Naive thymus-derived CD4-positive, alpha-beta T cell (primary cell): ENCODE results near the gene PTPRN. TPM values are rescaled to one million over a fixed set of nuclear protein-coding genes. Genes with fewer than 3 reads are reported as not detected.

Source experiments
- ATAC-seq: fragments of 150-1000 bp; cut with Tn5 transposase; 2 replicates; pipeline ENCODE4 v1.10.0; 2021; ENCODE audit warnings: mild to moderate bottlenecking, moderate library complexity
- CTCF ChIA-PET: fragments of 350-600 bp; sonication (Branson Sonifier 250); formaldehyde crosslinking; loops from one replicate; lab custom pipeline; 2021; ENCODE audit warnings: antibody characterized with exemption; lab: Charles Lee
- POLR2A ChIA-PET: fragments of 350-600 bp; sonication (Branson Sonifier 250); formaldehyde crosslinking; loops from one replicate; lab custom pipeline; 2021; ENCODE audit warnings: antibody characterized with exemption, inconsistent platforms; lab: Charles Lee
- DNase-seq, 9 donors: peaks; one replicate each; pipeline versions ENCODE4 v3.0.0 to v3.0.0-alpha.2; 2020 to 2022; ENCODE audit warnings: mixed read lengths in 1 of 9
- H3K27ac ChIP-seq: one replicate; pipeline ENCODE4 v1.7.0; 2013; ENCODE audit warnings: mild to moderate bottlenecking, low read depth, low read length, moderate library complexity
- H3K27me3 ChIP-seq, 2 donors: one replicate each; pipeline ENCODE4 v1.7.0; 2013; ENCODE audit warnings: low read length in 2 of 2, mild to moderate bottlenecking in 2 of 2, moderate library complexity in 2 of 2; ENCODE audit not compliant: control insufficient read depth in 2 of 2, insufficient read depth in 2 of 2
- H3K36me3 ChIP-seq, 3 experiments: 1 replicate in 2 of 3; 2 replicates in 1 of 3; pipeline ENCODE4 v1.7.0; 2013; ENCODE audit warnings: low read length in 3 of 3, mild to moderate bottlenecking in 3 of 3, moderate library complexity in 1 of 3; ENCODE audit not compliant: insufficient read depth in 3 of 3, control insufficient read depth in 2 of 3
- H3K4me1 ChIP-seq, 2 donors: one replicate each; pipeline ENCODE4 v1.7.0; 2013; ENCODE audit warnings: low read length in 2 of 2, mild to moderate bottlenecking in 2 of 2, moderate library complexity in 1 of 2; ENCODE audit not compliant: control insufficient read depth in 2 of 2, insufficient read depth in 2 of 2
- H3K4me3 ChIP-seq: 2 replicates; pipeline ENCODE4 v1.7.0; 2013; ENCODE audit warnings: mild to moderate bottlenecking, low read length
- H3K9me3 ChIP-seq, 3 experiments: 1 replicate in 2 of 3; 2 replicates in 1 of 3; pipeline ENCODE4 v1.7.0; 2013; ENCODE audit warnings: low read length in 3 of 3; ENCODE audit not compliant: control insufficient read depth in 2 of 3
- H3K27ac Mint-ChIP-seq, 9 donors: one replicate each; pipeline ENCODE4 v1.8.0; 2020 to 2022; ENCODE audit warnings: mixed read lengths in 9 of 9, mild to moderate bottlenecking in 8 of 9, moderate library complexity in 5 of 9, inconsistent platforms in 2 of 9
- H3K27me3 Mint-ChIP-seq, 5 donors: one replicate each; pipeline ENCODE4 v1.8.0; 2021 to 2022; ENCODE audit warnings: mixed read lengths in 5 of 5, mild to moderate bottlenecking in 1 of 5
- H3K36me3 Mint-ChIP-seq, 5 donors: one replicate each; pipeline ENCODE4 v1.8.0; 2020 to 2022; ENCODE audit warnings: mixed read lengths in 5 of 5, mild to moderate bottlenecking in 3 of 5, inconsistent platforms in 1 of 5
- H3K4me1 Mint-ChIP-seq, 7 donors: one replicate each; pipeline ENCODE4 v1.8.0; 2020 to 2022; ENCODE audit warnings: mixed read lengths in 7 of 7, mild to moderate bottlenecking in 3 of 7, inconsistent platforms in 1 of 7
- H3K4me3 Mint-ChIP-seq, 10 donors: one replicate each; pipeline ENCODE4 v1.8.0; 2020 to 2022; ENCODE audit warnings: mild to moderate bottlenecking in 10 of 10, mixed read lengths in 10 of 10, moderate library complexity in 6 of 10, inconsistent platforms in 2 of 10
- H3K9me3 Mint-ChIP-seq, 11 donors: one replicate each; pipeline ENCODE4 v1.8.0; 2020 to 2022; ENCODE audit warnings: mixed read lengths in 11 of 11, mild to moderate bottlenecking in 4 of 11, inconsistent platforms in 1 of 11, moderate library complexity in 1 of 11
- intact Hi-C, 2 donors: fragments of 100-400 bp; cut with micrococcal nuclease; formaldehyde crosslinking; loops; one replicate each; pipeline ENCODE4 v1.15.1; 2023
- microRNA-seq: library from miRNA; unstranded; fragments of <30 nt; microRNA quantifications from one replicate; pipeline ENCODE4 v1.2.0, GENCODE V29; 2022; ENCODE audit warnings: borderline microRNAs expressed
- polyA plus RNA-seq, 2 donors: library from polyadenylated mRNA; unstranded; fragments of 300-500 nt; fragmentation: Illumina TruSeq; gene quantifications; one replicate each; pipeline ENCODE4 v1.2.3, GENCODE V29; 2021
- total RNA-seq, 6 experiments: library from RNA in 5 of 6; stranded (reverse) in 5 of 6; gene quantifications; 1 replicate in 5 of 6; 2 replicates in 1 of 6; pipeline ENCODE4 v1.2.3 and lab custom pipeline; 2021 to 2026

Gene PTPRN
- total and polyA plus RNA-seq, 7 experiments from 2014 or later = 0.48 TPM; not detected in 6

GRCh38 chr2:219245148-219245898, 63.9 kb downstream of the PTPRN start, which contains the start of the genes GLB1L and STK16:
GLB1L (minus strand) TSS chr2:219245444; CDS start chr2:219243573, 1,871 bp downstream.
STK16 (plus strand) TSS chr2:219245479; CDS start chr2:219246000, 521 bp downstream.
- Histone ChIP-seq H3K4me3 (peak within 1 kb of the TSS; percentile 92), H3K4me1 (peaks cover 52 to 53% of the 10 kb centered on the region in 2 donors), H3K36me3 (peaks cover 6 to 16% (median 10%) of the 10 kb centered on the region in 3 experiments), H3K27me3 (no peaks in the 10 kb centered on the region), H3K27ac (peak within 1 kb of the TSS; percentile 89), H3K9me3 (no peaks in the 10 kb centered on the region)
- peaks cover 0 to 33% (median 23%) of the 10 kb centered on the region in 5 donors for H3K36me3 Mint-ChIP-seq
- POLR2A ChIA-PET = interaction anchor here (0.6 to 21.0 kb wide), 17 partner anchors 4 to 146 kb away, joined by 3 to 575 read pairs (median 8); partner anchors contain the start of genes ABCB6, ANKZF1, ATG9A and CNPPD1
- H3K27me3 Mint-ChIP-seq = peaks cover 0 to 2% (median 0%) of the 10 kb centered on the region in 5 donors
- ATAC-seq = peak; percentile 80
- H3K4me3 Mint-ChIP-seq = peak within 1 kb of the TSS; percentile 82 to 100 (median 93)
- H3K9me3 Mint-ChIP-seq = peaks cover 0 to 9% (median 0%) of the 10 kb centered on the region in 11 donors
- peak; percentile 76 to 95 (median 85) for DNase-seq
- peak within 1 kb of the TSS; percentile 88 to 99 (median 97) for H3K27ac Mint-ChIP-seq
- peaks cover 26 to 73% (median 59%) of the 10 kb centered on the region in 7 donors for H3K4me1 Mint-ChIP-seq
- intact Hi-C loops = loop anchor here (1.0 to 5.0 kb wide), 12 partner anchors 8 to 1028 kb away; partner anchors contain the start of genes ANKZF1 (in 2 of the 2), ATG9A (in 2 of the 2), STK11IP (in 2 of the 2) and TUBA4A (in 2 of the 2)
- CTCF ChIA-PET = interaction anchor here (0.9 to 2.4 kb wide), 8 partner anchors 8 to 50 kb away, joined by 3 to 15 read pairs (median 4); partner anchors contain the start of genes ANKZF1, ATG9A, TUBA4A and TUBA4B

GRCh38 chr2:219244789-219245147, 64.4 kb downstream of the PTPRN start:
- Mint-ChIP-seq H3K9me3 (peaks cover 0 to 9% (median 0%) of the 10 kb centered on the region in 11 donors), H3K4me1 (peaks cover 21 to 68% (median 54%) of the 10 kb centered on the region in 7 donors), H3K36me3 (peaks cover 0 to 31% (median 17%) of the 10 kb centered on the region in 5 donors), H3K27ac (peak overlapping the region; percentile 88 to 99 (median 97)), H3K27me3 (peaks cover 0 to 2% (median 0%) of the 10 kb centered on the region in 5 donors), H3K4me3 (peak overlapping the region; percentile 82 to 100 (median 93))
- POLR2A ChIA-PET = interaction anchor here (0.9 to 21.0 kb wide), 16 partner anchors 5 to 147 kb away, joined by 3 to 575 read pairs (median 8); partner anchors contain the start of genes ABCB6, ANKZF1, ATG9A and CNPPD1
- peak overlapping the region; percentile 92 for H3K4me3 ChIP-seq
- H3K36me3 ChIP-seq = peaks cover under 1 to 12% (median 4%) of the 10 kb centered on the region in 3 experiments
- H3K27me3 ChIP-seq = no peaks in the 10 kb centered on the region
- ATAC-seq (no peak), DNase-seq (no peak)
- no peaks in the 10 kb centered on the region for H3K9me3 ChIP-seq
- H3K27ac ChIP-seq = peak overlapping the region; percentile 89
- CTCF ChIA-PET = interaction anchor here (0.9 to 2.4 kb wide), 7 partner anchors 10 to 50 kb away, joined by 3 to 15 read pairs (median 4); partner anchors contain the start of genes ANKZF1, ATG9A, TUBA4A and TUBA4B
- H3K4me1 ChIP-seq = peaks cover 46 to 47% of the 10 kb centered on the region in 2 donors
- intact Hi-C loops = loop anchor here (1.0 to 5.0 kb wide), 12 partner anchors 9 to 1027 kb away; partner anchors contain the start of genes ANKZF1 (in 2 of the 2), ATG9A (in 2 of the 2), STK11IP (in 2 of the 2) and TUBA4A (in 2 of the 2)

- ChIA-PET POLR2A (interaction anchor here (1.4 to 21.0 kb wide), 3 partner anchors 6 to 19 kb away, joined by 3 to 575 read pairs (median 575); partner anchors contain the start of genes ANKZF1, ATG9A, GLB1L and STK16), CTCF (no interaction called here)
- Histone ChIP-seq H3K36me3 (peaks cover 0 to 12% (median 3%) of the 10 kb centered on the region in 3 experiments), H3K27ac (no peak overlapping the region), H3K4me1 (peaks cover 32 to 34% of the 10 kb centered on the region in 2 donors), H3K27me3 (no peaks in the 10 kb centered on the region), H3K9me3 (no peaks in the 10 kb centered on the region), H3K4me3 (no peak overlapping the region)
- peaks cover 0 to 9% (median 0%) of the 10 kb centered on the region in 11 donors for H3K9me3 Mint-ChIP-seq
- H3K4me3 Mint-ChIP-seq = peak overlapping the region; percentile 45 to 81 (median 66)
- ATAC-seq (peak; percentile 15), DNase-seq (no peak)
- intact Hi-C loops = no loop called here
- H3K4me1 Mint-ChIP-seq = peaks cover 14 to 53% (median 43%) of the 10 kb centered on the region in 7 donors
- peaks cover 0 to 21% (median 6%) of the 10 kb centered on the region in 5 donors for H3K36me3 Mint-ChIP-seq
- H3K27ac Mint-ChIP-seq = peak overlapping the region; percentile 11 to 85 (median 59)
- peaks cover 0 to 2% (median 0%) of the 10 kb centered on the region in 5 donors for H3K27me3 Mint-ChIP-seq
These were observed 65.9 kb downstream of the PTPRN start for GRCh38 chr2:219243291-219243761.

Small RNAs within 50 kb of the gene (microRNA-seq; reads per million reads assigned to microRNA genes)
- not detected for gene MIR153-1

Other genes starting within 250 kb of the PTPRN start
- gene IHH, start 248.5 kb downstream of the PTPRN start, total RNA-seq = under 1 TPM in 2 of 5 experiments, not detected in 3; 0.17 to 0.24 TPM
- gene IHH, start 248.5 kb downstream of the PTPRN start, polyA plus RNA-seq = not detected
- gene NHEJ1, start 148.6 kb downstream of the PTPRN start, total RNA-seq = 10 to 100 TPM; 11.4 to 24.0 (median 17.9) TPM
- gene NHEJ1, start 148.6 kb downstream of the PTPRN start, polyA plus RNA-seq = 10 to 100 TPM; 24.5 to 32.7 TPM
- gene SLC23A3, start 139.4 kb downstream of the PTPRN start, total RNA-seq = 1 to 10 TPM in 4 of 5 experiments, under 1 TPM in 1; 0.69 to 8.6 (median 3.0) TPM
- under 1 TPM in 1 of 2 donors, not detected in 1; 0.08 TPM for gene SLC23A3, start 139.4 kb downstream of the PTPRN start, polyA plus RNA-seq
- 10 to 100 TPM; 48.2 to 77.6 (median 64.5) TPM for gene CNPPD1, start 132.5 kb downstream of the PTPRN start, total RNA-seq
- 10 to 100 TPM; 48.2 to 68.7 TPM for gene CNPPD1, start 132.5 kb downstream of the PTPRN start, polyA plus RNA-seq
- 100 to 1,000 TPM in 2 of 5 experiments, 10 to 100 TPM in 3; 70.2 to 124 (median 90.9) TPM for gene RETREG2, start 131.1 kb downstream of the PTPRN start, total RNA-seq
- gene RETREG2, start 131.1 kb downstream of the PTPRN start, polyA plus RNA-seq = 10 to 100 TPM; 58.5 to 62.4 TPM
- 10 to 100 TPM; 50.1 to 79.5 (median 71.3) TPM for gene ZFAND2B, start 102.6 kb downstream of the PTPRN start, total RNA-seq
- 10 to 100 TPM; 72.4 to 90.7 TPM for gene ZFAND2B, start 102.6 kb downstream of the PTPRN start, polyA plus RNA-seq
- gene ABCB6, start 90.4 kb downstream of the PTPRN start, total RNA-seq = 10 to 100 TPM in 2 of 5 experiments, 1 to 10 TPM in 3; 4.1 to 30.2 (median 8.3) TPM
- 1 to 10 TPM in 1 of 2 donors, under 1 TPM in 1; 0.66 to 3.2 TPM for gene ABCB6, start 90.4 kb downstream of the PTPRN start, polyA plus RNA-seq
- gene ATG9A, start 79.8 kb downstream of the PTPRN start, total RNA-seq = 10 to 100 TPM; 52.6 to 66.0 (median 60.9) TPM
- gene ATG9A, start 79.8 kb downstream of the PTPRN start, polyA plus RNA-seq = 10 to 100 TPM; 14.0 to 40.0 TPM
- gene ANKZF1, start 79.6 kb downstream of the PTPRN start, total RNA-seq = 100 to 1,000 TPM; 117 to 287 (median 169) TPM
- 10 to 100 TPM; 29.7 to 61.4 TPM for gene ANKZF1, start 79.6 kb downstream of the PTPRN start, polyA plus RNA-seq
- gene GLB1L, start 64.0 kb downstream of the PTPRN start, total RNA-seq = 1 to 10 TPM; 1.9 to 4.5 (median 2.7) TPM
- gene GLB1L, start 64.0 kb downstream of the PTPRN start, polyA plus RNA-seq = 1 to 10 TPM; 1.6 to 2.1 TPM
- gene STK16, start 63.9 kb downstream of the PTPRN start, total RNA-seq = 10 to 100 TPM; 17.4 to 35.0 (median 21.8) TPM
- gene STK16, start 63.9 kb downstream of the PTPRN start, polyA plus RNA-seq = 10 to 100 TPM; 18.8 to 24.4 TPM
- not detected for gene TUBA4B, start 56.2 kb downstream of the PTPRN start, total RNA-seq
- gene TUBA4B, start 56.2 kb downstream of the PTPRN start, polyA plus RNA-seq = not detected
- 100 to 1,000 TPM in 3 of 5 experiments, 10 to 100 TPM in 2; 82.9 to 260 (median 183) TPM for gene TUBA4A, start 55.5 kb downstream of the PTPRN start, total RNA-seq
- gene TUBA4A, start 55.5 kb downstream of the PTPRN start, polyA plus RNA-seq = 100 to 1,000 TPM; 145 to 336 TPM
- 100 to 1,000 TPM in 4 of 5 experiments, 10 to 100 TPM in 1; 50.8 to 134 (median 113) TPM for gene DNAJB2, start 30.0 kb downstream of the PTPRN start, total RNA-seq
- gene DNAJB2, start 30.0 kb downstream of the PTPRN start, polyA plus RNA-seq = 1 to 10 TPM; 6.7 to 7.7 TPM
- gene RESP18, start 23.3 kb upstream of the PTPRN start, total RNA-seq = not detected
- gene RESP18, start 23.3 kb upstream of the PTPRN start, polyA plus RNA-seq = not detected
- 100 to 1,000 TPM in 1 of 5 experiments, 10 to 100 TPM in 4; 72.3 to 115 (median 73.9) TPM for gene DNPEP, start 78.5 kb upstream of the PTPRN start, total RNA-seq
- gene DNPEP, start 78.5 kb upstream of the PTPRN start, polyA plus RNA-seq = 10 to 100 TPM; 57.5 to 61.2 TPM
- 1 to 10 TPM in 1 of 5 experiments, not detected in 4; 1.5 TPM for gene DES, start 109.0 kb upstream of the PTPRN start, total RNA-seq
- not detected for gene DES, start 109.0 kb upstream of the PTPRN start, polyA plus RNA-seq
- gene SPEG, start 125.4 kb upstream of the PTPRN start, total RNA-seq = 10 to 100 TPM in 4 of 5 experiments, under 1 TPM in 1; 0.41 to 23.2 (median 15.0) TPM
- under 1 TPM; 0.26 to 0.76 TPM for gene SPEG, start 125.4 kb upstream of the PTPRN start, polyA plus RNA-seq
- 10 to 100 TPM; 22.4 to 58.3 (median 37.2) TPM for gene GMPPA, start 189.5 kb upstream of the PTPRN start, total RNA-seq
- gene GMPPA, start 189.5 kb upstream of the PTPRN start, polyA plus RNA-seq = 10 to 100 TPM; 11.8 to 23.8 TPM
- gene ASIC4, start 205.1 kb upstream of the PTPRN start, total RNA-seq = under 1 TPM in 4 of 5 experiments, not detected in 1; 0.12 to 0.49 (median 0.17) TPM
- not detected for gene ASIC4, start 205.1 kb upstream of the PTPRN start, polyA plus RNA-seq
- gene CHPF, start 234.4 kb upstream of the PTPRN start, total RNA-seq = 10 to 100 TPM in 1 of 5 experiments, 1 to 10 TPM in 4; 4.3 to 15.3 (median 5.7) TPM
- gene CHPF, start 234.4 kb upstream of the PTPRN start, polyA plus RNA-seq = 1 to 10 TPM; 4.1 to 7.8 TPM
- under 1 TPM in 4 of 5 experiments, not detected in 1; 0.45 to 0.69 (median 0.50) TPM for gene TMEM198, start 234.6 kb upstream of the PTPRN start, total RNA-seq
- gene TMEM198, start 234.6 kb upstream of the PTPRN start, polyA plus RNA-seq = not detected